Keratinocyte (primary cell): ENCODE measurements around the gene AK9.

Experiments used
- EZH2 ChIP-seq: IDR thresholded peaks from one replicate; pipeline ENCODE4 v1.6.1; 2012; ENCODE audit warnings: inconsistent platforms, mild to moderate bottlenecking, low read length, moderate library complexity
- TF ChIP-seq, protein P1 (sequence below), 3 experiments: IDR thresholded peaks in 1 of 3; conservative IDR thresholded peaks in 1 of 3; optimal IDR thresholded peaks in 1 of 3; 2 replicates in 2 of 3; 3 replicates in 1 of 3; pipeline versions ENCODE3 to v1.5.1; 2011; ENCODE audit warnings: low read length in 3 of 3, mild to moderate bottlenecking in 3 of 3, moderate library complexity in 2 of 3, control low read depth in 1 of 3, inconsistent platforms in 1 of 3; ENCODE audit not compliant: insufficient read depth in 2 of 3; ENCODE audit errors: extremely low read depth in 1 of 3

DNA sequence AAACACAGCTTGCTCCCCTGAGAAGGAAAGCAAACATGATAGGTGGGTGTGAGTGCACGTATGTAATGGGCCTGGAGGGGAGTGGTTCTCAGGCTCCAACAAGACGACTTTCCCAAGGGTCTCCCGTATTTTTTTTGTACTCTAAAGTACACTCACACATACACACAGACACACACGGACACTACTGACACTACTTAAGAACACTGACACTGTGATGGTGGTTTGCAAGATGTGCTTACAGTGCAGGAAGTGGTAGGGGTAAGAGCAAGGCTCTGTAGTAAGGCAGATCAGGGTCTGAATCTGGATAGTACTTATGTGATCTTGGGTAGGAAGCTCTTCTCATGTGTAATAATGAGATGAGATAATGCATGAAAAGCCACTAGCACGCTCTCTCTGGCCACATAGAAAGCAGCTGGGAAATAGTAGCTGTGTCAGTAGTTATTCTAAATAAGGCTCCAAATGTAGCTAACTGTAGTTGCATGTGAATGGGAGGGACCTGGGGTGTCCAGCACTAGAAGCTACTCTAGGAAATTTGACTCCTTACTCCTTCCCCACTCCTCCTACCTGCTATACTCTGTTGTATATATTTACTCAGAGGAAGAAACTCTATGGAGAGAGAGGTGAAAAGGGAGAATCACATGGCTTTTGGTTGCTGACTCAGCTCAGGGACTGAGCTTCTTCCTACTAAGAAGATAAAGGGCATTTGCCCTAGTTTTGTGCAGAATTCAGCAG is 199.6 kb downstream of the AK9 start:
- TF ChIP-seq, protein P1, sequence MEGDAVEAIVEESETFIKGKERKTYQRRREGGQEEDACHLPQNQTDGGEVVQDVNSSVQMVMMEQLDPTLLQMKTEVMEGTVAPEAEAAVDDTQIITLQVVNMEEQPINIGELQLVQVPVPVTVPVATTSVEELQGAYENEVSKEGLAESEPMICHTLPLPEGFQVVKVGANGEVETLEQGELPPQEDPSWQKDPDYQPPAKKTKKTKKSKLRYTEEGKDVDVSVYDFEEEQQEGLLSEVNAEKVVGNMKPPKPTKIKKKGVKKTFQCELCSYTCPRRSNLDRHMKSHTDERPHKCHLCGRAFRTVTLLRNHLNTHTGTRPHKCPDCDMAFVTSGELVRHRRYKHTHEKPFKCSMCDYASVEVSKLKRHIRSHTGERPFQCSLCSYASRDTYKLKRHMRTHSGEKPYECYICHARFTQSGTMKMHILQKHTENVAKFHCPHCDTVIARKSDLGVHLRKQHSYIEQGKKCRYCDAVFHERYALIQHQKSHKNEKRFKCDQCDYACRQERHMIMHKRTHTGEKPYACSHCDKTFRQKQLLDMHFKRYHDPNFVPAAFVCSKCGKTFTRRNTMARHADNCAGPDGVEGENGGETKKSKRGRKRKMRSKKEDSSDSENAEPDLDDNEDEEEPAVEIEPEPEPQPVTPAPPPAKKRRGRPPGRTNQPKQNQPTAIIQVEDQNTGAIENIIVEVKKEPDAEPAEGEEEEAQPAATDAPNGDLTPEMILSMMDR (optimal IDR thresholded peaks at IDR 0.05 in 1 of 3, IDR thresholded peaks at IDR 0.05 in 1 of 3, conservative IDR thresholded peaks at IDR 0.05 in 1 of 3; ENCODE audit: extremely low read depth in 1 of 3, insufficient read depth in 2 of 3, low read length in 3 of 3): no peak
- no peak for TF ChIP-seq EZH2
